A673 (cell line): ENCODE data around the gene EZR.

Experiments
- EZH2 ChIP-seq: fragments of 200-600 bp; sonication (generic); IDR thresholded peaks from 2 replicates; pipeline ENCODE4 v1.6.1; 2017; ENCODE audit warnings: borderline replicate concordance, low read depth, mild to moderate bottlenecking, mixed read lengths, antibody characterized with exemption, low read length; ENCODE audit not compliant: poor library complexity, severe bottlenecking
- TF ChIP-seq, protein P1 (sequence below): fragments of 300-800, 200-600 bp; sonication (generic); conservative IDR thresholded peaks from 2 replicates; pipeline ENCODE4 v1.5.1; 2017; ENCODE audit warnings: low read depth, mild to moderate bottlenecking, antibody characterized with exemption, low read length, moderate library complexity, mixed read lengths

- TF ChIP-seq, protein P1, sequence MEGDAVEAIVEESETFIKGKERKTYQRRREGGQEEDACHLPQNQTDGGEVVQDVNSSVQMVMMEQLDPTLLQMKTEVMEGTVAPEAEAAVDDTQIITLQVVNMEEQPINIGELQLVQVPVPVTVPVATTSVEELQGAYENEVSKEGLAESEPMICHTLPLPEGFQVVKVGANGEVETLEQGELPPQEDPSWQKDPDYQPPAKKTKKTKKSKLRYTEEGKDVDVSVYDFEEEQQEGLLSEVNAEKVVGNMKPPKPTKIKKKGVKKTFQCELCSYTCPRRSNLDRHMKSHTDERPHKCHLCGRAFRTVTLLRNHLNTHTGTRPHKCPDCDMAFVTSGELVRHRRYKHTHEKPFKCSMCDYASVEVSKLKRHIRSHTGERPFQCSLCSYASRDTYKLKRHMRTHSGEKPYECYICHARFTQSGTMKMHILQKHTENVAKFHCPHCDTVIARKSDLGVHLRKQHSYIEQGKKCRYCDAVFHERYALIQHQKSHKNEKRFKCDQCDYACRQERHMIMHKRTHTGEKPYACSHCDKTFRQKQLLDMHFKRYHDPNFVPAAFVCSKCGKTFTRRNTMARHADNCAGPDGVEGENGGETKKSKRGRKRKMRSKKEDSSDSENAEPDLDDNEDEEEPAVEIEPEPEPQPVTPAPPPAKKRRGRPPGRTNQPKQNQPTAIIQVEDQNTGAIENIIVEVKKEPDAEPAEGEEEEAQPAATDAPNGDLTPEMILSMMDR = no peak
- no peak for TF ChIP-seq EZH2
Observed at GRCh38 chr6:158848490-158848895, 29.3 kb upstream of the EZR start.
